PC-9 (cell line): ENCODE measurements around the gene NHS. TPM values are rescaled to one million over a fixed set of nuclear protein-coding genes. Genes with fewer than 3 reads are reported as not detected.

Source experiments
- BruUV-seq: library from RNA; stranded (reverse); fragments of 400-500 nt; replicated peaks from 2 replicates; lab custom pipeline; 2021; lab: Mats Ljungman, UMichigan
- CTCF ChIA-PET: fragments of 300-600 bp; sonication (Branson Sonifier 250); formaldehyde crosslinking; loops from one replicate; lab custom pipeline; 2022; ENCODE audit warnings: antibody characterized with exemption; lab: Charles Lee
- POLR2A ChIA-PET: fragments of 300-600 bp; sonication (Branson Sonifier 250); formaldehyde crosslinking; loops from one replicate; lab custom pipeline; 2022; ENCODE audit warnings: antibody characterized with exemption; ENCODE audit not compliant: unreplicated experiment; lab: Charles Lee
- DNase-seq, 2 experiments: peaks; one replicate each; pipeline versions ENCODE4 v3.0.0 to v3.0.0-alpha.2; 2015 to 2022; ENCODE audit warnings: mixed read lengths in 1 of 2
- H2AFZ ChIP-seq: fragments of 200-600 bp; sonication (generic); 2 replicates; pipeline ENCODE4 v1.8.1; 2017; ENCODE audit warnings: antibody characterized with exemption
- H3F3A ChIP-seq: fragments of 200-600 bp; sonication (generic); 2 replicates; pipeline ENCODE4 v1.8.1; 2017; ENCODE audit warnings: antibody characterized with exemption, mild to moderate bottlenecking, low read depth; ENCODE audit not compliant: insufficient read depth
- H3K27ac ChIP-seq: fragments of 200-600 bp; sonication (generic); 2 replicates; pipeline ENCODE4 v1.6.1; 2016; ENCODE audit warnings: mixed run types
- H3K27me3 ChIP-seq: fragments of 200-600 bp; sonication (generic); 2 replicates; pipeline ENCODE4 v1.6.1; 2016; ENCODE audit warnings: low read depth, mixed run types; ENCODE audit not compliant: insufficient read depth
- H3K36me3 ChIP-seq: fragments of 200-600 bp; sonication (generic); 2 replicates; pipeline ENCODE4 v1.6.1; 2016; ENCODE audit warnings: low read depth, mixed run types
- H3K4me1 ChIP-seq: fragments of 200-600 bp; sonication (generic); replicated peaks from 2 replicates; pipeline ENCODE4 v1.6.1; 2016; ENCODE audit warnings: mixed run types; ENCODE audit not compliant: insufficient read depth
- H3K4me2 ChIP-seq: fragments of 200-600 bp; sonication (generic); 2 replicates; pipeline ENCODE4 v1.6.1; 2017; ENCODE audit warnings: mixed run types
- H3K4me3 ChIP-seq: fragments of 200-600 bp; sonication (generic); 2 replicates; pipeline ENCODE4 v1.6.1; 2016; ENCODE audit warnings: mixed run types
- H3K79me2 ChIP-seq: fragments of 200-600 bp; sonication (generic); 2 replicates; pipeline ENCODE4 v1.6.1; 2017; ENCODE audit warnings: low read depth, mixed run types
- H3K9me2 ChIP-seq: fragments of 200-600 bp; sonication (generic); 2 replicates; pipeline ENCODE4 v1.8.1; 2017; ENCODE audit warnings: mild to moderate bottlenecking; ENCODE audit not compliant: insufficient read depth
- H3K9me3 ChIP-seq: fragments of 200-600 bp; sonication (generic); 2 replicates; pipeline ENCODE4 v1.8.1; 2016; ENCODE audit warnings: low read depth; ENCODE audit not compliant: insufficient read depth
- H4K20me1 ChIP-seq: fragments of 200-600 bp; sonication (generic); 2 replicates; pipeline ENCODE4 v1.8.1; 2017; ENCODE audit not compliant: insufficient read depth
- CTCF ChIP-seq: fragments of 200-600 bp; sonication (generic); conservative IDR thresholded peaks from 2 replicates; pipeline ENCODE4 v1.6.1; 2017; ENCODE audit warnings: mixed run types, antibody characterized with exemption, mild to moderate bottlenecking, moderate library complexity
- EZH2 ChIP-seq: fragments of 200-600 bp; sonication (generic); IDR thresholded peaks from 2 replicates; pipeline ENCODE4 v1.8.0; 2017; ENCODE audit warnings: antibody characterized with exemption, low read depth
- intact Hi-C: fragments of 100-400 bp; cut with micrococcal nuclease; formaldehyde crosslinking; loops from one replicate; pipeline ENCODE4 v1.10.0; 2022; ENCODE audit not compliant: unreplicated experiment
- total RNA-seq: library from RNA; stranded (reverse); gene quantifications from 2 replicates; pipeline ENCODE4 v1.2.3, GENCODE V29; 2021

The NHS gene
- total RNA-seq, 1 experiment from 2014 or later, result 6.7 TPM

- no peak overlapping the region for H2AFZ ChIP-seq
- H3K27ac ChIP-seq, result no peak overlapping the region
- no peaks in the 10 kb centered on the region for H3F3A ChIP-seq
- no TSS peak for BruUV-seq
- H3K79me2 ChIP-seq, result no peaks in the 10 kb centered on the region
- POLR2A ChIA-PET, result no interaction called here
- TF ChIP-seq CTCF, result no peak
- TF ChIP-seq EZH2, result no peak
- no peaks in the 10 kb centered on the region for H3K36me3 ChIP-seq
- DNase-seq, result no peak
- no peaks in the 10 kb centered on the region for H3K9me2 ChIP-seq
- no peaks in the 10 kb centered on the region for H3K4me1 ChIP-seq
- CTCF ChIA-PET, result no interaction called here
- H3K4me2 ChIP-seq, result no peak overlapping the region
- H4K20me1 ChIP-seq, result no peaks in the 10 kb centered on the region
- no peak overlapping the region for H3K4me3 ChIP-seq
- no peaks in the 10 kb centered on the region for H3K9me3 ChIP-seq
- intact Hi-C loops, result no loop called here
- no peaks in the 10 kb centered on the region for H3K27me3 ChIP-seq
Measured at GRCh38 chrX:17622331-17622730, 247.3 kb downstream of the NHS start.

- no peaks in the 10 kb centered on the region for H4K20me1 ChIP-seq
- CTCF ChIA-PET, result no interaction called here
- DNase-seq, result no peak
- no peaks in the 10 kb centered on the region for H3K79me2 ChIP-seq
- no peaks in the 10 kb centered on the region for H3K36me3 ChIP-seq
- H2AFZ ChIP-seq, result no peak overlapping the region
- TF ChIP-seq EZH2 (no peak), CTCF (no peak)
- no peaks in the 10 kb centered on the region for H3K9me2 ChIP-seq
- H3F3A ChIP-seq, result no peaks in the 10 kb centered on the region
- H3K4me3 ChIP-seq, result no peak overlapping the region
- no peaks in the 10 kb centered on the region for H3K4me1 ChIP-seq
- H3K9me3 ChIP-seq, result no peaks in the 10 kb centered on the region
- no peak overlapping the region for H3K27ac ChIP-seq
- H3K4me2 ChIP-seq, result no peak overlapping the region
- no peaks in the 10 kb centered on the region for H3K27me3 ChIP-seq
- POLR2A ChIA-PET, result no interaction called here
- BruUV-seq, result no TSS peak
- intact Hi-C loops, result no loop called here
Measured at GRCh38 chrX:17623750-17624149, 248.8 kb downstream of the NHS start.

- Histone ChIP-seq H3K27ac (no peak overlapping the region), H4K20me1 (no peaks in the 10 kb centered on the region), H3K4me2 (no peak overlapping the region), H3K9me3 (no peaks in the 10 kb centered on the region), H3K79me2 (no peaks in the 10 kb centered on the region), H3F3A (no peaks in the 10 kb centered on the region), H3K4me3 (no peak overlapping the region), H3K36me3 (no peaks in the 10 kb centered on the region), H3K27me3 (no peaks in the 10 kb centered on the region), H3K9me2 (no peaks in the 10 kb centered on the region), H3K4me1 (no peaks in the 10 kb centered on the region), H2AFZ (no peak overlapping the region)
- CTCF ChIA-PET, result no interaction called here
- POLR2A ChIA-PET, result no interaction called here
- no peak for TF ChIP-seq EZH2
- no peak for TF ChIP-seq CTCF
- intact Hi-C loops, result no loop called here
- no TSS peak for BruUV-seq
- DNase-seq, result no peak
Measured at GRCh38 chrX:17627026-17627425, 252.0 kb downstream of the NHS start.
